HUES64 (cell line): ENCODE measurements around the gene RPL28.
"Not testable (repeated sequence)": the region's sequence is repeated elsewhere in the genome, so short reads cannot be mapped to it uniquely, and the experiment has no call there.

ENCODE experiments used
- H3K27ac ChIP-seq: 2 replicates; pipeline ENCODE4 v1.7.0; 2013; ENCODE audit warnings: low read depth, low read length, inconsistent platforms
- H3K27me3 ChIP-seq: 2 replicates; pipeline ENCODE4 v1.6.1; 2013; ENCODE audit warnings: mild to moderate bottlenecking, low read length; ENCODE audit not compliant: insufficient read depth
- H3K36me3 ChIP-seq: 2 replicates; pipeline ENCODE4 v1.6.1; 2013; ENCODE audit warnings: mild to moderate bottlenecking, low read length; ENCODE audit not compliant: insufficient read depth
- H3K4me1 ChIP-seq: 2 replicates; pipeline ENCODE4 v1.6.1; 2013; ENCODE audit warnings: mild to moderate bottlenecking, low read length, moderate library complexity; ENCODE audit not compliant: insufficient read depth
- H3K4me3 ChIP-seq: 2 replicates; pipeline ENCODE4 v1.5.1; 2013; ENCODE audit warnings: mild to moderate bottlenecking, low read length, moderate library complexity
- H3K9ac ChIP-seq: 2 replicates; pipeline ENCODE4 v1.6.1; 2013; ENCODE audit warnings: mild to moderate bottlenecking, low read depth, low read length
- H3K9me3 ChIP-seq: 2 replicates; pipeline ENCODE4 v1.6.1; 2013; ENCODE audit warnings: low read depth, low read length; ENCODE audit not compliant: insufficient read depth
- WGBS: fragments of 150-250, 120-280 bp; methylation state at CpG from one replicate; pipeline ENCODE4 v1.1.7; 2013; ENCODE audit warnings: missing lambda C conversion rate; 5-methylcytosine and 5-hydroxymethylcytosine counted together

The RPL28 gene

DNA sequence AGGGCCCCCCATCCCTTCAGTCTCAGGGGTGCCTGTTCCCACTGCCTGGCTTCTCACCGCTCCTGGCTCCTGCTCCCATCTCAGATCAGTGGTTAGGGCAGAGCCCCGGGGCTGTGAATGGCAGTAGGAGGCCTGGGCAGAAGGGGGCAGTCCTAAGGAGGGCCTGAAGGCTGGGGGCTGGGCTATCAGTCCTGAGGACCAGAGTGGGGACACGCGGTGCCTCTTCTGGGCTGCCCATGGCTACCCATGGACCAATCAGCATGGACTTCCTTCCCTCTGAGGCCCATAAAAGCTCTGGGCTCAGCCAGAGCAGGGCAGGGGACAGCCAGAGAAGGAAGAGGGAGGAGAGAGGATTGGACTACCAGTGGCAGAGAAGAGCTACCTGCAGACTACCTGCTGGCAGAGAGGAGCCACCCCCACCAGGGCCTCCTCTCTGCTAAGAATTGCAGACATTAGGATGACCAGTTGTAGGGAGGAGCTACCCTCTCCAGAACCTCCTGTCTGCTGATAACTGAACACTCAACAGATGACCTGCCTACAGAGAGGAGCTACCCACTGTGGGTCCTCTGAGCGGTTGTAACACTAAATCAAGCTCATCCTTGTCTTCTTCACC, 34.0 kb downstream of the RPL28 start:
- H3K4me3 ChIP-seq, result no peak overlapping the region
- H3K27ac ChIP-seq, result no peak overlapping the region
- H3K4me1 ChIP-seq, result no peaks in the 10 kb centered on the region
- no peak overlapping the region for H3K9ac ChIP-seq
- no peaks in the 10 kb centered on the region; the same call in 1 of the 2 replicates for H3K27me3 ChIP-seq
- 70% methylated on average over 5 of the region's 5 CpGs for WGBS
- H3K9me3 ChIP-seq, result no peaks in the 10 kb centered on the region
- H3K36me3 ChIP-seq, result no peaks in the 10 kb centered on the region

DNA sequence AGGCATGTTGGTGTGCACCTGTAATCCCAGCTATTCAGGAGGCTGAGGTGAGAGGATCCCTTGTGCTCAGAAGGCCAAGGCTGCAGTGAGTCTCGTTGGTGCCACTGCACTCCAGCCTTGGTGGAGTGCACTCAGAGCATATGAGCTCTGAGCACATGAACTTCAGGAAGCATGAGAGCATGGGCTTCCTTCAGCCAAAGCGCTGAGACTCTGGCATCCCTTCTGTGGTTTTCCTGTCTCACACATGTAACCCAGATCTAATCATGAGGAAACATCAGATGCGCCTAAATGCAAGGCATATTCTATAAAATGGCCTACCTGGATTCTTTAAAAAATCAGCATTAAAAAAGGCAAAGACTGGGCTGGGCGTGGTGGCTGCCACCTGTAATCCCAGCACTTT, 35.5 kb downstream of the RPL28 start:
- not testable (repeated sequence) for H3K27ac ChIP-seq, H3K9me3 ChIP-seq, H3K27me3 ChIP-seq, H3K36me3 ChIP-seq, H3K4me3 ChIP-seq, H3K9ac ChIP-seq, H3K4me1 ChIP-seq
- 82% methylated on average over 4 of the region's 4 CpGs for WGBS

DNA sequence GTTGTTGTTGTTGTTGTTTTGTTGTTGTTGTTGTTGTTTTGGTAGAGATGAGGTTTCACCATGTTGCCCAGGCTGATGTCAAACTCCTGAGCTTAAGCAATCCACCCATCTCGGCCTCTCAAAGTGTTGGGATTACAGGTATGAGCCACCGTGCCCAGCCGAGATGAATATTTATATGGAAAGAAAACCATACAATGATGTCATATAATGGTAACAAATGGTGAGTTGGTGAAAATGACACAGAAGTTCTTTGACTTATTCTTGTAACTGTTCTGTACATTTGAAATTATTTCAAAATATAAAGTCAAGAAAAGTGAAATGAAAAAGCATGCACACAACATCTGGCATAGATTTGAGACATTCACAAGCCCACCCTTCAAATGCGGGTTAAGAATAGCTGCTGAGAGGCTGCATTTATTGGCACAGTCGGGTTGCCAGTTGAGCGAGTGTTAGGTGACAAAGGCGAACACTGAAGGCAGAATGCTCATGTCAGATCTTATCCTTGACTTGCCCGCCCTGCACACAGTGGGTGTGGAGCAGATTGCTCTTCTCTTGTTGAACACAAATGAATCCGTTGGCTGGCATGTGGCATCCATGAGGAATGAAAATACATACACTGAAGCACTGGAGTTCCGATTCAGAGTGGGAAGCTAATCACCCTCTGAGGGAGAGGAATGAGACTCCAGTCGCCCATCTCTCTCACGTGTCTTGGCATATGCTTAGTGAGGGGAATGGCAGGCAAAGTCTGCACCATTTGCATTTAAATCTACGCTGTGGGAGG, 37.7 kb downstream of the RPL28 start:
- no peaks in the 10 kb centered on the region for H3K4me1 ChIP-seq
- no peak overlapping the region for H3K27ac ChIP-seq
- H3K9ac ChIP-seq, result no peak overlapping the region
- H3K36me3 ChIP-seq, result no peaks in the 10 kb centered on the region
- 71% methylated on average over 12 of the region's 13 CpGs for WGBS
- no peak overlapping the region for H3K4me3 ChIP-seq
- no peaks in the 10 kb centered on the region; the same call in 1 of the 2 replicates for H3K27me3 ChIP-seq
- no peaks in the 10 kb centered on the region for H3K9me3 ChIP-seq

DNA sequence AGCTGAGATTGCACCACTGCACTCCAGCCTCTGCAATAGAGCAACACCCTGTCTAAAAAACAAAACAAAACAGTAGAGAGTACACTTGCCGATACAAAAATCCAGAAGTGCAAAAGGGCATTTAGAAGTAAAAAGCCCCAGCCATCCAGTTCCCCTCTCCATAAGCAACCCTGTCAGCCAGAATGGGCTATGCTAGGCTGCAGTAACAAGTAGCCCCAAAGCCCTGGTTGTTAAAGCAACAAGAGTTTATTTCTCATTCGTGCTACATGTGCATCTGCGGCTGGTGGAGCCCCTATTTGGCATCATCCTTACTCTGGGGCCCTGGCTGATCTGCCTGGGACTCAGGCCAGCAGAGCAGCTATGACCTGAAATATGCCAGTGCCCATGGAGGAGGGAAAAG, 38.8 kb downstream of the RPL28 start:
- no peaks in the 10 kb centered on the region for H3K36me3 ChIP-seq
- H3K27me3 ChIP-seq, result no peaks in the 10 kb centered on the region; the same call in 1 of the 2 replicates
- H3K4me1 ChIP-seq, result no peaks in the 10 kb centered on the region
- WGBS, result 87% methylated on average over 3 of the region's 3 CpGs
- H3K9me3 ChIP-seq, result no peaks in the 10 kb centered on the region
- no peak overlapping the region for H3K4me3 ChIP-seq
- H3K9ac ChIP-seq, result no peak overlapping the region
- no peak overlapping the region for H3K27ac ChIP-seq

DNA sequence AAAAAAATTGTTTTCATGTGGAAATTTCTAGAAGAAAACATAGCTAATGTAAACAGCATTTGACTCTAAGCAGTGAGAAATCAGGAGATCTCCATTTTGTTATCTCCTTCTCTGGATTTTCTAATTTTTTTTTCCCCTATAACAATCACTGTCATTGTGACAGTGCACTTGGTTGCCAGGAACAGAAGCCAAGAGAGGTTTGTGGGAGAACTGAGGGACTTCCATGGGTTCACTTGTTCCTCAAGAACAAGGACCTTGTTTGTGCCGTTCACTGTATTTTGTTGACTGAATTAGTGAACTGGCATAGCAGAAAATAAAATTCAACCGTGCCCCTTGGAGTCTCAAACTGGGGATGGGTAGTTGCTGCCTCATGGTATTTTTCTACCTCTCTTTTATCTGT, 40.3 kb downstream of the RPL28 start:
- 76% methylated on average over 2 of the region's 2 CpGs for WGBS
- Histone ChIP-seq H3K9ac (no peak overlapping the region), H3K4me1 (no peaks in the 10 kb centered on the region), H3K27me3 (no peaks in the 10 kb centered on the region; the same call in none of the 2 replicates), H3K4me3 (no peak overlapping the region), H3K27ac (no peak overlapping the region), H3K9me3 (no peaks in the 10 kb centered on the region), H3K36me3 (no peaks in the 10 kb centered on the region)

DNA sequence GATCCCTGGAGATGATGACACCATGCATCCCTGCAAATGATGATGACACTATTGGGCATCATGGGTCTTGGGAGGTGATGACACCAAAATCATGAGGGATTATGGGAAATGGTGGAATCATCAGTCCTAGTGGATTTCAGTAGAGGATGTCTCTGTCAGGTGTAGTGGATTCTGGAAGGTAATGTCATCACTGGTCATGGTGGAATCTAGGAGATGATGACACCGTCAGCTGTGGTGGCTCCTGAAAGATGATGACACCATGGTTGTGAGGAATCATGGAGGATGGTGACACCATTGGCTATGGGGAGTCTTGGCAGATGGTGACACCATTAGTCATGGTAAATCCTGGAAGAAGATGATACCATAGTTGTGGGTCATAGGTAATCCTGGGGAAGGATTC, 45.5 kb downstream of the RPL28 start:
- WGBS, result 84% methylated on average over 1 of the region's 1 CpG
- H3K4me3 ChIP-seq, result no peak overlapping the region
- no peaks in the 10 kb centered on the region for H3K9me3 ChIP-seq
- H3K4me1 ChIP-seq, result no peaks in the 10 kb centered on the region
- H3K9ac ChIP-seq, result no peak overlapping the region
- peaks cover 2% of the 10 kb centered on the region for H3K27me3 ChIP-seq
- H3K36me3 ChIP-seq, result no peaks in the 10 kb centered on the region
- H3K27ac ChIP-seq, result no peak overlapping the region

DNA sequence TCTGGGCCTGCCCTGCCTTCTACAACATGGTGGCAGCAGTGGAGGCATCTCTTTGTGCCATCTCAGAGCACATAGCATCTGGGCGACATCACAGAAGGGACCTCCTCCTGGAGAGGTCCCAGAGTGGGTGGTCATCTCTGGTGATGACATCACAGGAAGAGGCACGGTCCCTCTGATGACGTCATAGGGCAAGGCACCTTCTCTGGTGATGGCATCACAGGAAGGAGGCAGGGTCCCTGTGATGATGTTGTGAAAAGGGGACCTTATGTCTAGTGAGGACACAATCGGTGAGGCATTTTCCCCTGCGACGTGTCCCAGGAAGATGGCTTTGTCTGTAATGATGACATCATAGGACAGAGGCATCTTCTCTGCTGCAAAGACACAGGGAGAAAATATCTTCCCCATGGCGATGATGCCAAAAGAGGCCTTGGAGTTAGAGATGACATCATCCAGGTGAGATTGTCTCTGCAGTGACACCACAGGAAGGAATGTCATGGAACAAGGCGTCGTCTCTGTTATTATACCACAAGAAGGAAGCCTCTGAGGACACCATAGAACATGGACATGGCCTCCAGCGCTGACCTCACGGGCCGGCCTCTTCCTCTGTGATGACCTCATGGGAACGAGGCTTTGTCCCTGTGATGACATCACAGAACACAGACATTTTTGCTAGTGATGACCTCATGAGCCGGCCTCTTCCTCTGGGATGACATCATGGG, 46.7 kb downstream of the RPL28 start:
- Histone ChIP-seq H3K9ac (no peak overlapping the region), H3K27me3 (peaks cover 2% of the 10 kb centered on the region), H3K9me3 (no peaks in the 10 kb centered on the region), H3K27ac (no peak overlapping the region), H3K4me3 (no peak overlapping the region), H3K36me3 (no peaks in the 10 kb centered on the region), H3K4me1 (no peaks in the 10 kb centered on the region)
- WGBS, result 88% methylated on average over 14 of the region's 14 CpGs

DNA sequence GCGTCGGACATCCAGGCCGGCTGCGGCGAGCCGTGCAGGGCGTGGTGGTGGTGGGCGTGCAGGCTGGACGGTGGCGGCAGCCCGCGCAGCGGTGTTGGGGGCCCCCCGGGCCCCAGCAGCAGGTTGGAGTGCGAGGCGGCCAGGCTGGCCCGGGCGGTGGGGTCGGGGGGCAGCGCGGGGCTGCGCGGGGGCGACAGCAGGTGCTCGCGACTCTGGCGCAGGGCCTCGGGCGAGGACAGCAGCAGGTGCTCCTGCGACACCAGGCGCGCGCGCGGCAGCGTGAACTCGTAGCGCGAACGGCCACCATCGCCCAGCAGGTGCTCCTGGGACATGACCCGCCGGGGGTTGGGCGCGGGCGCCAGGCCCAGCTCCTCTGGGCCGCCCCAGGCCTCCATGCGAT, 47.6 kb downstream of the RPL28 start:
- no peaks in the 10 kb centered on the region for H3K9me3 ChIP-seq
- no peaks in the 10 kb centered on the region for H3K4me1 ChIP-seq
- no peak overlapping the region for H3K9ac ChIP-seq
- 66% methylated on average over 48 of the region's 48 CpGs for WGBS
- peaks cover 6% of the 10 kb centered on the region for H3K27me3 ChIP-seq
- no peak overlapping the region for H3K27ac ChIP-seq
- no peaks in the 10 kb centered on the region for H3K36me3 ChIP-seq
- no peak overlapping the region for H3K4me3 ChIP-seq

DNA sequence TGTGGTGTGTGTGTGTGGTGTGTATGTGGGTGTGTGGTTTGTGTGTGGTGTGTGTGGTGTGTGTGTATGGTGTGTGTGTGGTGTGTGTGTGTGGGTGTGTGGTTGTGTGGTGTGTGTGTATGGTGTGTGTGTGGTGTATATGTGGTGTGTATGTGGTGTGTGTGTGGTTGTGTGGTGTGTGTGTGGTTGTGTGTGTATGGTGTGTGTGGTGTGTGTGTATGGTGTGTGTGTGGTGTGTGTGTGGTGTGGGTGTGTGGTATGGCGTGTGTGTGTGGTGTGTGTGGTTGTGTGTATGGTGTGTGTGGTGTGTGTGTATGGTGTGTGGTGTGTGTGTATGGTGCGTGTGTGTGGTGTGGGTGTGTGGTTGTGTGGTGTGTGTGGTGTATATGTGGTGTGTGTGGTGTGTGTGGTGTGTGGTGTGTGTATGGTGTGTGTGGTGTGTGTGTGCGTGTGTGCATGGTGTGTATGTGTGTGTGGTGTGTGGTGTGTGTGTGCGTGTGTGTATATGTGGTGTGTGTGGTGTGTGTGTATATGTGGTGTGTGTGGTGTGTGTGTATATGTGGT, 48.7 kb downstream of the RPL28 start:
- Histone ChIP-seq H3K9me3 (no peaks in the 10 kb centered on the region), H3K27me3 (peaks cover 18% of the 10 kb centered on the region), H3K9ac (no peak overlapping the region), H3K4me3 (no peak overlapping the region), H3K4me1 (no peaks in the 10 kb centered on the region), H3K36me3 (no peaks in the 10 kb centered on the region), H3K27ac (no peak overlapping the region)
- WGBS, result 86% methylated on average over 4 of the region's 4 CpGs

DNA sequence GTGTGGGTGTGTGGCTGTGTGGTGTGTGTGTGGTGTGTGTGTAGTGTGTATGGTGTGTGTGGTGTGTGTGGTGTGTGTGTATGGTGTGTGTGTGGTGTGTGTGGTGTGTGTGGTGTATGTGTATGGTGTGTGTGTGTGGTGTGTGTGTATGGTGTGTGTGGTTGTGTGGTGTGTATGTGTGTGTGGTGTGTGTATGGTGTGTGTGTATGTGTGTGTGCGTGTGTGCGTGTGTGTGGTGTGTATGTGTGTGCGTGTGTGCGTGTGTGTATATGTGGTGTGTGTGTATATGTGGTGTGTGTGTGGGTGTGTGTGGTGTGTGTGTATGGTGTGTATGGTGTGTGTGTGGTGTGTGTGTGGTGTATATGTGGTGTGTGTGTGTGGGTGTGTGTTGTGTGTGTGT, 49.3 kb downstream of the RPL28 start:
- Histone ChIP-seq H3K36me3 (no peaks in the 10 kb centered on the region), H3K9ac (no peak overlapping the region), H3K4me1 (no peaks in the 10 kb centered on the region), H3K27ac (no peak overlapping the region), H3K9me3 (no peaks in the 10 kb centered on the region), H3K4me3 (no peak overlapping the region), H3K27me3 (peaks cover 23% of the 10 kb centered on the region)
- 92% methylated on average over 4 of the region's 4 CpGs for WGBS

DNA sequence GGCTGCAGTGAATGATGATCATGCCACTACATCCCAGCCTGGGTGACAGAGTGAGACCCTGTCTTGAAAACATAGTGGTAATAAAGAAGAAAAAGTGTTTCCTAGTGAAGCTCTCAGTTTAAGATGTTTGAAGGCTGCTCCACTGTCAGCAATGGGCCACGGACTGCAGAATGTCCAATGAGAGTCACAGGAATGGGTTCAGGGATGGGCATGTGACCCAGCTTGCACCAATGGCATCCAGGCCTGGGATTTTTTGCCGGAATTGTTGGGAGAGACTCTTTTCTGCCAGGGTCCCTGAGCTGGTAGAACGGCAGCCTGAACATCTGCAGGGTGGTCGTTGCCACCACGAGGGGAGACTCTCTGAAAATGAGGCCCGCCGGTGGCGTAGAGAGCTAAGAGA, 51.1 kb downstream of the RPL28 start:
- Histone ChIP-seq H3K4me3 (no peak overlapping the region), H3K9me3 (no peaks in the 10 kb centered on the region), H3K27me3 (peaks cover 42% of the 10 kb centered on the region), H3K4me1 (peaks cover 5% of the 10 kb centered on the region; the same call in 1 of the 2 replicates), H3K36me3 (no peaks in the 10 kb centered on the region), H3K27ac (no peak overlapping the region), H3K9ac (no peak overlapping the region)
- 37% methylated on average over 8 of the region's 8 CpGs for WGBS
